Testis (tissue), 3 donors: Measurements from ENCODE around the gene TNXB. TPM values are rescaled to one million over a fixed set of nuclear protein-coding genes. Genes with fewer than 3 reads are reported as not detected.
"Not testable (repeated sequence)": the region's sequence is repeated elsewhere in the genome, so short reads cannot be mapped to it uniquely, and the experiment has no call there.

Source experiments
- DNase-seq: peaks from one replicate; pipeline ENCODE4 v3.0.0-alpha.2; 2019
- H3K27ac ChIP-seq, 2 donors: fragments of 200-600 bp; sonication (generic); one replicate each; pipeline ENCODE4 v1.5.1; 2019
- H3K27me3 ChIP-seq: fragments of 200-600 bp; sonication (generic); one replicate; pipeline ENCODE4 v1.5.1; 2019
- H3K36me3 ChIP-seq: fragments of 200-600 bp; sonication (generic); one replicate; pipeline ENCODE4 v1.5.1; 2017; ENCODE audit warnings: low read depth; ENCODE audit errors: missing control alignments
- H3K4me1 ChIP-seq: fragments of 200-600 bp; sonication (generic); one replicate; pipeline ENCODE4 v1.5.1; 2019
- H3K4me3 ChIP-seq, 2 donors: fragments of 200-600 bp; sonication (generic); one replicate each; pipeline ENCODE4 v1.5.1; 2017 to 2019
- H3K9me3 ChIP-seq: fragments of 200-600 bp; sonication (generic); one replicate; pipeline ENCODE4 v1.5.1; 2017
- WGBS, 2 donors: methylation state at CpG; one replicate each; pipeline ENCODE4 v1.1.5; 2018; 5-methylcytosine and 5-hydroxymethylcytosine counted together
- intact Hi-C: fragments of 100-400 bp; cut with DNase I; formaldehyde crosslinking; loops from one replicate; pipeline ENCODE4 v1.15.1; 2023; ENCODE audit warnings: low total_unique reads
- polyA plus RNA-seq: library from polyadenylated mRNA; stranded (reverse); fragments of 350-450 nt; fragmentation: Illumina TruSeq; extraction: RNeasy Lipid Tissue Mini Kit (QIAGEN cat#74804); gene quantifications from one replicate; pipeline ENCODE4 v1.2.3, GENCODE V29; 2014; ENCODE audit warnings: low read depth, low replicate concordance; ENCODE audit not compliant: insufficient read depth
- total RNA-seq, 2 donors: library from RNA; depleted of rRNA; stranded (reverse); fragments of >200 nt; gene quantifications; one replicate each; pipeline ENCODE4 v1.2.3, GENCODE V29; 2016

Gene TNXB
- total and polyA plus RNA-seq, 3 donors from 2014 or later, result 42.4 to 78.2 (median 44.0) TPM

DNA sequence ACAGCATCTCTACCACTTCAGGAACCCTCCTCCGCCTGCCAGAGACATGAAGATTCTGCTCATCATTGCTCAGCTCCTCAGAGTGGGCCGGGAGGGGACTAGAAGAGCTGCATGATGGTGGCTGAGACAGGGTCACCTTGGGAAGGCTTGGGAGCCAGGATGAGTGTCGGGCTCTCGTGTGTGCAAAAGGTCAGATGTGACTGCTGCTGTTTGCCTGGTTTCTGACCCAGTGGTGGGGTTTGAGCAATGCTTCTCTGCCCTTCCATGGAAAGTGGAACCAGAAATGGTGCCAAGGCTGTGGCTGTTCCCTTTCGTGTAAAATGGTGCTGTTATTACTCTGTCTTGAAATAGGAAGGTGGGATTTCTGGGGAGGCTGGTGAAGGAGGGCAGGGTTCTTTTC is 95.4 kb downstream of the TNXB start:
- WGBS, 2 donors, result no CpG with 5 or more reads among the region's 5 CpGs
- H3K9me3 ChIP-seq, H3K4me1 ChIP-seq, H3K27me3 ChIP-seq, DNase-seq, H3K27ac ChIP-seq, H3K4me3 ChIP-seq, intact Hi-C loops, H3K36me3 ChIP-seq: not testable (repeated sequence)

DNA sequence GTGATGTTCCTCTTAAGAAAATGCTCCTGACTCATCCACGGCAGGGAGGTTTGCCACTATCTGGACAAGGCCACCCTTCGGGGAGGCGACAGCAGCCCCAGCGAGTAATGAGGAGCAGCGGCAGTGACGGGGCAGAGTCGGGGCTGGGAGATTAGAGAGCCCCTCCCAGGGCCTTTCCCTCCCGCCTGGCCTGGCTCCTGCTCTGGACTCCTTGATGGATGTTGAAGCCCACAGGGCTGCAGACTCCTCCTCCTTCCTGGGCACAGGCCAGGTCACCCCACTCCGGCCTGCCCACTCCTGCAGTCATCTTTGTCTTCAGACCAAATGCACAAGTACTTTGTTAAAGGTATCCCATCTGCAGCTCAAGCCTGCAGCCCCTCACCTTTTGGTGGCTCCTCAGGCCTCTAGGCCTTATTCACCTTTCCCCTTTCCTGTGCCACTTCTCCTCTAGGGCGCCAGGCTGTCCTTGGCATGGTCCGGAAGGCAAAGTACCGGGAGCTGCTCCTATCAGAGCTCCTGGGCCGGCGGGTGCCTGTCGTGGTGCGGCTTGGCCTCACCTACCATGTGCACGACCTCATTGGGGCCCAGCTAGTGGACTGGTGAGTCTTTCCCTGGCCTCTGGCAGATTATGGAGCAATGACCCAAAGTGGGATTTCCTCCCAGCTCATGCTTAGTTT is 96.1 kb downstream of the TNXB start:
- H3K4me3 ChIP-seq, DNase-seq, intact Hi-C loops, H3K27ac ChIP-seq, H3K4me1 ChIP-seq, H3K27me3 ChIP-seq, H3K36me3 ChIP-seq, H3K9me3 ChIP-seq: not testable (repeated sequence)
- WGBS, 2 donors, result 77 to 81% methylated on average over 2 to 16 of the region's 17 CpGs

DNA sequence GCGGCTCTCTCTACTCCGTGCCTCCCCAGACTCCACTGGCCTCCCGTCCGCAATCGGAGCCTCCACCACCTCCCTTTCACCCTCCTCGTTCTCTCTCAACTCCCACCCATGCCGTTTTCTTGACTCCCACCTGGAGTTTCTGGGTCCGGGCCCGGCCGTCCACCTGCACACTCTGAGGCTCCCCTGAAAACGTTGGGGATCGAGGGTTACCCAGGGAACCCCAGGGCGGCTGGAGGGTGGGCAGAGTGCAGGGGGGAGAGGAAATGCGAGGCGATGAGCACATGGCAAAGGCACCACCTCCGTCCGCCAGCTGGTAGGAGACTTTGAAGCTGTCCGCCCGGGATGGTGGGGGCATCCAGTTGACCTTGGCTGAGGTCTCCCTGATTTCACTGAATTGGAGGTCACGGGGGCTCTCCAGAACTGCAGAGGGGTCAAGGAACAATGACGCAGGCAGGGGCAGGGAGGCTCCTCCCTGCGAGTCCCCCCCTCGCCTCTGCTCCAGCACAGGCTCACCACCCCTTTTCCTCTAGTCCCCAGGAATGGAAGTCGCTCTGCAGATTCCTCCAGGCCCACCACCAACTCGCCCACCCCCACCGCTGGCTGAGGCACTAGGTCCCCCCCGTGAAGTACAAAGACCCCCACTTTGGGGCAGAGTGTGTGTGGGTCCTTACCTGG is 98.1 kb downstream of the TNXB start:
- H3K27ac ChIP-seq, DNase-seq, H3K4me1 ChIP-seq, intact Hi-C loops, H3K27me3 ChIP-seq, H3K4me3 ChIP-seq, H3K9me3 ChIP-seq, H3K36me3 ChIP-seq: not testable (repeated sequence)
- 60% methylated on average over 17 of the region's 27 CpGs; no CpG with 5 or more reads in 1 of the 2 donors for WGBS, 2 donors

DNA sequence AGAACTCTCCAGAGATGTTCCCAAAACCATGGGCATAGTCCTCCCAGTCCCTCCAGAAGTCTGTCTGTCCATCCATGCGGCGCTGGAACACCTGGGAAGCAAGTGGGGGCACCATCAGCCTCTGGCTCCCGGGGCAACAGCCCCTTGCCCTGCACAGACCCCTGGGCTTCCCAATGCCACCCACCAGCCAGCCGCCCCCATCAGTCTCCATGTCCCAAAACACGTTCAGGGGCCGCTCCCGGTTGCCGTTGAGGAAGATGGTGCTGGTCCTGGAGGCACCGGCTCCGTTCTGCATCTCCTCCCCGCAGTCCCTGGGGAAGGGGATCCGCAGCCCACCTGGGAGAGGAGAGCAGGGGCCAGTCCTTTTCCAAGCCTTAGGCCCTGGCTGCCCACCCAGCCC is 99.6 kb downstream of the TNXB start:
- DNase-seq, H3K27me3 ChIP-seq, H3K9me3 ChIP-seq, H3K4me1 ChIP-seq, H3K36me3 ChIP-seq, intact Hi-C loops, H3K27ac ChIP-seq, H3K4me3 ChIP-seq: not testable (repeated sequence)
- WGBS, 2 donors, result 82% methylated on average over 10 of the region's 12 CpGs; no CpG with 5 or more reads in 1 of the 2 donors

DNA sequence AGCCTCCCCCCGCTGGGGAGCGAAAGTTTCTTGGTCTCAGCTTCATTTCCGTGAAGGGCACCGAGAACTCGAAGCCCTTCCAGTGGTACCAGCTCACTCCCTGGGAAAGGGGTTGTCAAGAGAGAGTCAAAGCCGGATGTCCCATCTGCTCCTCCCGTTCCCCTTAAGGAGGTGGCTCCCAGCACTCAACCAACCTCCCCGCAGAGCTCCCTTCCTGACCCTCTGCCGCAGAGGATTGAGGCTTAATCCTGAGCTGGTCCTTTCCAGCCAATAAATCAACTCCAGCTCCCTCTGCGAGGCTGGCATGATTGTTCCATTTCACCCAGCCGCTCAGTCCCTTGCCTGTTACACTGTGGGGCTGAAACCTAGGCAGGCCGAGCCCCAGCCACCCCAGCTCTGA is 100.5 kb downstream of the TNXB start:
- 78% methylated on average over 9 of the region's 12 CpGs; no CpG with 5 or more reads in 1 of the 2 donors for WGBS, 2 donors
- not testable (repeated sequence) for DNase-seq, H3K9me3 ChIP-seq

DNA sequence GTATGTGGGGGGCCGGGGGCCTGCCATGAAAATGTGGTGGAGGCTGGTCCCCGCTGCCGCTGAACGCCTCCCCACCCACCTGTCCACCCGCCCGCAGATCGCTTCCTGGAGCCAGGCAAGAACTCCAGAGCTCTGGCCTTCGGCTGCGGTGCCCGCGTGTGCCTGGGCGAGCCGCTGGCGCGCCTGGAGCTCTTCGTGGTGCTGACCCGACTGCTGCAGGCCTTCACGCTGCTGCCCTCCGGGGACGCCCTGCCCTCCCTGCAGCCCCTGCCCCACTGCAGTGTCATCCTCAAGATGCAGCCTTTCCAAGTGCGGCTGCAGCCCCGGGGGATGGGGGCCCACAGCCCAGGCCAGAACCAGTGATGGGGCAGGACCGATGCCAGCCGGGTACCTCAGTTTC is 101.1 kb downstream of the TNXB start:
- H3K9me3 ChIP-seq, H3K36me3 ChIP-seq, DNase-seq, intact Hi-C loops, H3K27ac ChIP-seq, H3K4me3 ChIP-seq, H3K4me1 ChIP-seq, H3K27me3 ChIP-seq: not testable (repeated sequence)
- WGBS, 2 donors, result no CpG with 5 or more reads among the region's 24 CpGs

More for the DNA sequence above, 100.5 kb downstream of the TNXB start:
- H3K4me1 ChIP-seq, H3K27me3 ChIP-seq, intact Hi-C loops, H3K4me3 ChIP-seq, H3K27ac ChIP-seq, H3K36me3 ChIP-seq: not testable (repeated sequence)

DNA sequence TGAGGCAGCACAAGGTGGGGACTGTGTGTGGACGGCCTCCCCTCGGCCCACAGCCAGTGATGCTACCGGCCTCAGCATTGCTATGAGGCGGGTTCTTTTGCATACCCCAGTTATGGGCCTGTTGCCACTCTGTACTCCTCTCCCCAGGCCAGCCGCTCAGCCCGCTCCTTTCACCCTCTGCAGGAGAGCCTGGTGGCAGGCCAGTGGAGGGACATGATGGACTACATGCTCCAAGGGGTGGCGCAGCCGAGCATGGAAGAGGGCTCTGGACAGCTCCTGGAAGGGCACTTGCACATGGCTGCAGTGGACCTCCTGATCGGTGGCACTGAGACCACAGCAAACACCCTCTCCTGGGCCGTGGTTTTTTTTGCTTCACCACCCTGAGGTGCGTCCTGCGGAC is 102.1 kb downstream of the TNXB start:
- H3K27ac ChIP-seq, H3K27me3 ChIP-seq, H3K4me3 ChIP-seq, H3K4me1 ChIP-seq, H3K9me3 ChIP-seq, intact Hi-C loops, H3K36me3 ChIP-seq, DNase-seq: not testable (repeated sequence)
- 82 to 100% methylated on average over 1 to 10 of the region's 12 CpGs for WGBS, 2 donors

DNA sequence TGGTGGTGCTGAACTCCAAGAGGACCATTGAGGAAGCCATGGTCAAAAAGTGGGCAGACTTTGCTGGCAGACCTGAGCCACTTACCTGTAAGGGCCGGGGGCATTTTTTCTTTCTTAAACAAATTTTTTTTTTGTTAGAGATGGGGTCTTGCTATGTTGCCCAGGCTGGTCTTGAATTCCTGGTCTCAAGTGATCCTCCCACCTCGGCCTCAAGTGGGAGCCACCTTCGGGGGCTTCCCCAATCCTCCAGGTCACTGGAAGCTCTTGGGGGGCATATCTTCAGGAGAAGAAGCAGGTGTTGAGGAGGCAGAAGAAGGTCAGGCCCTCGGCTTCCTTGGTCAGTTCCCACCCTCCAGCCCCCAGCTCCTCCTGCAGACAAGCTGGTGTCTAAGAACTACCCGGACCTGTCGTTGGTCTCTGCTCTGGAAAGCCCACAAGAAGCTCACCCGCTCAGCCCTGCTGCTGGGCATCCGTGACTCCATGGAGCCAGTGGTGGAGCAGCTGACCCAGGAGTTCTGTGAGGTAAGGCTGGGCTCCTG is 103.1 kb downstream of the TNXB start:
- H3K27ac ChIP-seq, intact Hi-C loops: not testable (repeated sequence)

DNA sequence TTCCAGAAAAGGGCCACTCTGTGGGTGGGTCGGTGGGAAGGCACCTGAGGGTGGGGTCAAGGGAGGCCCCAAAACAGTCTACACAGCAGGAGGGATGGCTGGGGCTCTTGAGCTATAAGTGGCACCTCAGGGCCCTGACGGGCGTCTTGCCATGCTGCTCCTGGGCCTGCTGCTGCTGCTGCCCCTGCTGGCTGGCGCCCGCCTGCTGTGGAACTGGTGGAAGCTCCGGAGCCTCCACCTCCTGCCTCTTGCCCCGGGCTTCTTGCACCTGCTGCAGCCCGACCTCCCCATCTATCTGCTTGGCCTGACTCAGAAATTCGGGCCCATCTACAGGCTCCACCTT is 103.6 kb downstream of the TNXB start:
- H3K27me3 ChIP-seq, H3K27ac ChIP-seq, H3K36me3 ChIP-seq, intact Hi-C loops, H3K4me3 ChIP-seq, H3K9me3 ChIP-seq, H3K4me1 ChIP-seq: not testable (repeated sequence)
- DNase-seq, result peak; percentile 13
- 56 to 96% methylated on average over 1 to 3 of the region's 9 CpGs for WGBS, 2 donors

More for the DNA sequence above, 103.1 kb downstream of the TNXB start:
- not testable (repeated sequence) for H3K4me1 ChIP-seq, H3K36me3 ChIP-seq, H3K27me3 ChIP-seq, H3K4me3 ChIP-seq, H3K9me3 ChIP-seq, DNase-seq
- 94 to 100% methylated on average over 3 to 8 of the region's 8 CpGs for WGBS, 2 donors

DNA sequence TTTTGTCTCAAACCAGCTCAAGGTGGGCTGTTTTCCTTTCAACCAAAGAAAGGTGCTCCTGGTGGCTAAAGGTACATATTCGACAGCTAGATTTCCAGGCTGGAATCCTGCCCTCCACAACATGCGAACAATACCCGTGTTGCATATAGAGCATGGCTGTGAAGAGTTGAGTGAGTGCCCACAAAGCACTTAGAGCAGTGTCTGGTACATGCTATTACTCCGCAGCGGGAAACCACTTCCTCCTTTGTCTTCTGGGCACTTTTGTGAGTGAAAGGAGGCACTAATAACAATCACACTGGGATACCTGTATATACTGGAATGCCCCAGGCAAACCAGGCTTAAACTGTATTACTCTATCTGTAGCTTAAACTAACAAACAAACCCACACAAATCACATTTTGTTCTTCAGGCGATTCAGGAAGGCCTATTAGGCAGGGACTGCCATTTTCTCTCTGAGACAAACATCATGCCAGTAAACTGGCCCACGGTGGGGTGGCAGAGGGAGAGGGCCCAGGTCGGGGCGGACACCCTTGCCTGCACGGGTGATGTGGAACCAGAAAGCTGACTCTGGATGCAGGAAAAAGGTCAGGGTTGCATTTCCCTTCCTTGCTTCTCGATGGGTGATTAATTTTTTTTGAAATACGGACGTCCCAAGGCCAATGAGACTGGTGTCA is 104.1 kb downstream of the TNXB start:
- H3K9me3 ChIP-seq, H3K27ac ChIP-seq, H3K4me1 ChIP-seq, intact Hi-C loops, H3K4me3 ChIP-seq, H3K27me3 ChIP-seq, H3K36me3 ChIP-seq, DNase-seq: not testable (repeated sequence)
- 72 to 74% methylated on average over 8 of the region's 13 CpGs for WGBS, 2 donors

DNA sequence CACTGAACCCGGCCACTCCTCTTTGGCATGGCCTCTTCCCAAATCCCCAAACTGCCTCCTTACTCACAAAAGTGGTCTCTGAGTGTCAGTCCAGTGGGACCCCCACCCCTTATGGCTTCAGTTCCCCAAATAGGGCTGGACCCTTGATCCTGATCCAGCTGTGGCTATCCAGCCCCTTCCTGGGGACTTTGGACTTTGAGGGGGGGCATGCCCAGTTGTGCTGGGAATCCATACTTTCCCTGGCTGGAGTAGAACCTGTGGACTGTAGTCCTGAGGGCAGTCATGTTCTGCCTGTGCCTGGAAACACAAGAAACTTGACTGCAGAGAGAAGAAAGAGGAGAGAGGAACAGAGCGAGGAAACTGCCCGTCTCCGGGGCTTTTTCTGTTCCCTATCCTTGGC is 104.7 kb downstream of the TNXB start:
- DNase-seq, H3K36me3 ChIP-seq, H3K27me3 ChIP-seq, H3K27ac ChIP-seq, H3K4me1 ChIP-seq, H3K4me3 ChIP-seq, intact Hi-C loops, H3K9me3 ChIP-seq: not testable (repeated sequence)
- WGBS, 2 donors, result 59 to 78% methylated on average over 3 of the region's 4 CpGs

DNA sequence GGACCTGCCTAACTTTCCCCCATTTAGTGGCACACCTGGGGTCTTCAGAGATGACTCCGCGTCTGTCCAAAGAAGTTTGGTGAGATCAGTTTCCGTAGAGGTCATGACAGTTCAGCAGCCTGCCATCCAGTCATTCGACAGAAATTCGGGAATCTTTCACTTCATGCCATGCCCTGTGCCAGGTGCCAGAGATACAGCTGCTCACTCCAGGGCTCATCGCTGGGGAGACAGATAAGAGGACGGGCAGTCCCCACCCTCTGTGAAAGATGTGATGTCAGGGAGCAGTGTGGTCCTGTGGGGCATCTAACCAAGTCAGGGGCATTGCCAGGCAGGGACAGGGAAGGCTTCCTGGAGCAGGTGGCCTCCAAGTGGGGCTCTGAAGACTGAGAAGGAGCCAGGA is 105.8 kb downstream of the TNXB start:
- H3K4me3 ChIP-seq, H3K36me3 ChIP-seq, H3K4me1 ChIP-seq, intact Hi-C loops, H3K27ac ChIP-seq, H3K9me3 ChIP-seq, H3K27me3 ChIP-seq, DNase-seq: not testable (repeated sequence)
- no CpG with 5 or more reads among the region's 7 CpGs for WGBS, 2 donors
